BLaER1 treated with 17β-estradiol and CSF1 and Interleukin-3, amounts not matched to agents 10 nM and 100 nM (cell line): ENCODE data around the gene SART3.
"Not testable (repeated sequence)": the region's sequence is repeated elsewhere in the genome, so short reads cannot be mapped to it uniquely, and the experiment has no call there.

ENCODE experiments used
- H3K27ac ChIP-seq, 11 experiments: shearing (Covaris generic); formaldehyde crosslinking; 2 replicates each; pipeline ENCODE4 v1.8.1; 2022
- H3K27me3 ChIP-seq, 11 experiments: shearing (Covaris generic); formaldehyde crosslinking; 2 replicates each; pipeline ENCODE4 v1.8.1; 2022
- H3K36me3 ChIP-seq, 11 experiments: shearing (Covaris generic); formaldehyde crosslinking; 2 replicates each; pipeline ENCODE4 v1.8.1; 2022
- H3K4me1 ChIP-seq, 10 experiments: shearing (Covaris generic); formaldehyde crosslinking; 2 replicates each; pipeline ENCODE4 v1.8.1; 2022
- H3K4me2 ChIP-seq, 11 experiments: shearing (Covaris generic); formaldehyde crosslinking; 2 replicates each; pipeline ENCODE4 v1.8.1; 2022
- H3K4me3 ChIP-seq, 10 experiments: shearing (Covaris generic); formaldehyde crosslinking; 2 replicates each; pipeline ENCODE4 v1.8.1; 2022
- H3K9ac ChIP-seq, 11 experiments: shearing (Covaris generic); formaldehyde crosslinking; 2 replicates each; pipeline ENCODE4 v1.8.1; 2022
- H3K9me3 ChIP-seq, 11 experiments: shearing (Covaris generic); formaldehyde crosslinking; replicated peaks in 1 of 11; 2 replicates each; pipeline ENCODE4 v1.8.1; 2022
- H4K20me1 ChIP-seq, 11 experiments: shearing (Covaris generic); formaldehyde crosslinking; 2 replicates each; pipeline ENCODE4 v1.8.1; 2022
- Cebpa-rat ChIP-seq, 11 experiments: shearing (Covaris generic); IDR thresholded peaks; 2 replicates each; pipeline ENCODE4 v1.8.1; 2022

The SART3 gene

DNA sequence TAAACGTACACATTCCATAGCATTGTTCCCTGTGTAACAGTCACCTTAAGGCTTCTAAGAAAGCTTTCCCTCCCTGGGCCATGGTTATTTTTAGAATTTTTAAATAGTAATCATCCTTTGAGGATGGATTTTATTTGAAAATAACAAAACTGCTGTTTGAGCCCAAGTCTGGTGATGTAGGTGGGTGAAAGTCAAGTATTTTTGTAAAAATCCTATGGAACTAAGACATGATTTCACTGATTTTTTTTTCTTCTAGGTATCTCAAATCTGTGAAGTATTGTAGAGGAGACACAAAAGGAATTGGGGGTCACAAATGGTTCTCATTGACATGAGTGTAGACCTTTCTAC lies 2.8 kb upstream of the SART3 start:
- Histone ChIP-seq H3K27me3 (no peaks in the 10 kb centered on the region), H3K4me3 (peak overlapping the region in 9 of 10 experiments; percentile 75 to 97 (median 92); a peak in 10 of 20 replicates), H3K4me2 (peak overlapping the region; percentile 94 to 99 (median 98)), H3K4me1 (peaks cover 65 to 80% (median 75%) of the 10 kb centered on the region in 10 experiments), H3K27ac (peak overlapping the region in 4 of 11 experiments; percentile 19 to 95 (median 86); a peak in 5 of 22 replicates), H3K9ac (peak overlapping the region in 9 of 11 experiments; percentile 52 to 97 (median 91); a peak in 14 of 22 replicates), H4K20me1 (peaks cover 12 to 44% (median 18%) of the 10 kb centered on the region in 11 experiments; a peak in 19 of 22 replicates), H3K9me3 (no peaks in the 10 kb centered on the region), H3K36me3 (peaks cover 36 to 49% (median 44%) of the 10 kb centered on the region in 11 experiments; a peak in 21 of 22 replicates)
- no peak for TF ChIP-seq Cebpa-rat (IDR thresholded peaks at IDR 0.05)

DNA sequence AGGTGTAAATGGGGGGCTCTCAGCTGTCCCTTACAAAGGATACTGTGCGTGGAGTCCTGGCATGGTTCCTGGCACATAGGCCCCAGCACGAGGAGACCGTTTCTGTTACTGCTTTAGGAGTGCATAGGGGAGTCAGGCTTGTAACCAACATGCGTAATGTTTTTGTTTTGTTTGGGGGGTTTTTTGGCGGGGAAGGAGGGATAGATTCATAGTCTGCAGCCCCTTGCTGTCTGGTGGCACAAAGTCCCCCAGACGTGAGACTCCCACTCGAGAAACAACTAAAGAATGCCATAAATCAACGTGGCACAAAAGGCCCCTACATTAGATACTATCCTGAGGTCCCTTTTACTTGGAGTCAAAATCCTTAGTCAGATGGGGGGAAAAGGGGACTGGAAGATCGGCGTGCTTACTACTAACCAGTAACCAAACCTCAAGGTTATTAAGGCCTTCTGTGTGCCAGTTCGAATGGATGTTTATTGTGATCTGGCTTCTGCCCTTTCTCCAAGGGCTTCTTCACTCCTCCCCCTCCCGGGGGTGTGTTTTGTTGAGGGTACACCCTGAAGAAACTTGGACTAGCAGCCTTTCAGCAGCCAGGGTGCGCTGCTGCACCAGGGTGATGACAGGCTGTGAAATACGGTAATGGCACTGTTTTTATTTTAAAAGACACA lies 2.3 kb upstream of the SART3 start:
- no peaks in the 10 kb centered on the region for H3K27me3 ChIP-seq
- H4K20me1 ChIP-seq = peaks cover 17 to 46% (median 23%) of the 10 kb centered on the region in 11 experiments; a peak in 21 of 22 replicates
- no peak for TF ChIP-seq Cebpa-rat (IDR thresholded peaks at IDR 0.05)
- H3K4me1 ChIP-seq = peaks cover 65 to 80% (median 75%) of the 10 kb centered on the region in 10 experiments
- H3K4me3 ChIP-seq = peak overlapping the region; percentile 75 to 97 (median 92)
- H3K4me2 ChIP-seq = peak overlapping the region; percentile 94 to 99 (median 98)
- peak overlapping the region; percentile 73 to 97 (median 87) for H3K27ac ChIP-seq
- no peaks in the 10 kb centered on the region for H3K9me3 ChIP-seq
- peaks cover 36 to 49% (median 41%) of the 10 kb centered on the region in 11 experiments for H3K36me3 ChIP-seq
- peak overlapping the region; percentile 88 to 97 (median 94) for H3K9ac ChIP-seq

DNA sequence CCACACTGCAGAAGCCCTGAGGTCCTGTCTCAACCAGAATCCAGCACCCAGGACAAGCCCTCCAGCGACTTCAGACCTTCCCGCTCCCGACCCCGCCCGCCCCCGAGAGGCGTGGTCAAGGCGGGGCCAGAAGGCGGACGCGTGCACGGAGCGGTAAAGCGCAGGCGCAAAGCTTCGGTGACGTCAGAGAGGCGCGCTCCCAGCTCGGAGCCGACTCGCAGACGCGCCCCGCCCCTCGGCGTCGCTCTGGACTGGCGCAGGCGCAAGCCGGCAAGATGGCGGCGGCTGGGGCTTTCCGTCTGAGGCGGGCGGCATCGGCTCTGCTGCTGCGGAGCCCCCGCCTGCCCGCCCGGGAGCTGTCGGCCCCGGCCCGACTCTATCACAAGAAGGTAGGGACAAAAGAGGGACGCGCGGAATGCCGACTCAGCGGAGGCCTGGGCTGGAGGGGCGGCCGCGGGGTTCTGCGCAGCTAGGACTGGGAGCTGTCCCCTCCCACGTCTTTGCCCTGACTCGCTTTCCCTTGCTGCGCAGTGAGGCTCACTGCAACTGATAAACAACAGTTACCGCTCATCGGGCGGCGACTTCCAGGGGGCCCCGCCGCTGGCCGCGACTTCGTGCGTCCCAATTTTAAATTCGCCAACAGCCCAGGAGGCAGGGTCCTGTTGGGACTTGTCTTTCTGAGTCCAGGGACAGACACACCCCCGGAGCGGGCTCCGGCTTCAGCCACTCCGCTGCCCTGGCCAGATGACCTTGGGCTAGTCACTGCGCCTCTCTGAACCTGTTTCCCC lies 1.6 kb upstream of the SART3 start, which contains the start of gene ISCU:
Gene ISCU, plus strand, starts transcription at position 249 of the 788 bp plus-strand sequence. Its CDS starts 27 bp downstream, at position 276.
- Histone ChIP-seq H3K27me3 (no peaks in the 10 kb centered on the region), H3K9ac (peak within 1 kb of the TSS; percentile 90 to 97 (median 94)), H4K20me1 (peaks cover 24 to 49% (median 30%) of the 10 kb centered on the region in 11 experiments; a peak in 21 of 22 replicates), H3K9me3 (no peaks in the 10 kb centered on the region), H3K27ac (peak within 1 kb of the TSS; percentile 89 to 97 (median 95)), H3K4me1 (peaks cover 65 to 80% (median 75%) of the 10 kb centered on the region in 10 experiments), H3K36me3 (peaks cover 34 to 49% (median 41%) of the 10 kb centered on the region in 11 experiments), H3K4me2 (peak within 1 kb of the TSS; percentile 94 to 99 (median 98)), H3K4me3 (peak within 1 kb of the TSS; percentile 75 to 97 (median 92))
- no peak for TF ChIP-seq Cebpa-rat (IDR thresholded peaks at IDR 0.05)

DNA sequence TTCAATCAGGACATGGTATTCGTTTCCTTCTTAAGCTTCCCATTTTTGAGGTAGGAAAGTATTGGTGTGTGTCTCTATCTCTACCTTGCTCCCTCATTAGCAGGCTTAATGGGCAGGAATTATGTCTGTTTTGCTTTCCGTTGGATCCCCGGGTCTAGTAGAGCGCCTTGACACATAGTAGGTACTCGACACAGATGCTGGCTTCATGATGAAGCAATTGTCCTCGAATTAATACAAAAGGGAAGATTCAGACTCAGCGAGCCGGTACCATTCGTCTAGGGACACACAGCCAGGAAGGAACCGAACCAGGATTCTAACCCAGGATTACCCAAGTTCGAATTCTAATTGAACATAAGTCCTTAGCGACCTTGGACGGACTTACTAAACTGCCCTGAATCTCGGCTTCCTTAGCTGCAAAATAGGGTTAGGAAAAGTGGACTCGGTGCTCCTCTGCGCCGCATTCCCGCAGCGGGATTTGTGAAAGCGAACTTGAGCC lies 927 bp upstream of the SART3 start:
- Histone ChIP-seq H3K27me3 (no peaks in the 10 kb centered on the region), H3K27ac (peak overlapping the region; percentile 89 to 97 (median 95); a peak in 21 of 22 replicates), H3K9ac (peak overlapping the region; percentile 90 to 97 (median 94)), H3K36me3 (peaks cover 33 to 49% (median 44%) of the 10 kb centered on the region in 11 experiments), H3K4me2 (peak overlapping the region; percentile 80 to 97 (median 94)), H3K4me1 (peaks cover 65 to 78% (median 72%) of the 10 kb centered on the region in 10 experiments), H4K20me1 (peaks cover 30 to 49% (median 37%) of the 10 kb centered on the region in 11 experiments; a peak in 21 of 22 replicates), H3K4me3 (peak overlapping the region; percentile 75 to 97 (median 92)), H3K9me3 (no peaks in the 10 kb centered on the region)
- TF ChIP-seq Cebpa-rat (IDR thresholded peaks at IDR 0.05) = no peak

DNA sequence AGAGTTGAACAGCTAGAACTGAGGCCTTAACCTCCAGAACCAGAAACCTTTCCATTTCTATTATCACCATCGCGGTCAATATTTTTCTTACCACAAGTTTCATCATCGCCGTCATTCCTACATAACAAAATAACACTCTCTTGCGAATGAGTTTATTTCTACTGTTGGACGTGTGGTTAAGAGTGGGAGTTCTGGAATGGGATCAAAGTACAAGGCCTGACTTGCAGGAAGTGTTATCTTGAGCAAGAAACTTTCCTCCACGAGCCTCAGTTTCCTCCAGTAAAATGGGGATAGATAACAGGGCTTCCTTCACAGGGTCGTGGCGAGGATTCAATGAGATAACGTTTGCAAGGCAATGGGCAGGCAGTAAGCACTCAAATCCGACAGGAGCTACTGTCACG lies 652 bp downstream of the SART3 start:
- Histone ChIP-seq H3K4me1 (peaks cover 51 to 73% (median 62%) of the 10 kb centered on the region in 10 experiments), H3K27ac (peak overlapping the region; percentile 89 to 97 (median 95)), H3K4me2 (peak overlapping the region; percentile 81 to 99 (median 96)), H3K4me3 (peak overlapping the region; percentile 75 to 97 (median 92)), H4K20me1 (peaks cover 46 to 59% (median 52%) of the 10 kb centered on the region in 11 experiments; a peak in 21 of 22 replicates), H3K36me3 (peaks cover 23 to 56% (median 46%) of the 10 kb centered on the region in 11 experiments), H3K9ac (peak overlapping the region; percentile 90 to 97 (median 94)), H3K27me3 (no peaks in the 10 kb centered on the region), H3K9me3 (no peaks in the 10 kb centered on the region)
- peak in 3 of 11 experiments; percentile 10 to 68 (median 45); a peak in 4 of 22 replicates for TF ChIP-seq Cebpa-rat (IDR thresholded peaks at IDR 0.05)

DNA sequence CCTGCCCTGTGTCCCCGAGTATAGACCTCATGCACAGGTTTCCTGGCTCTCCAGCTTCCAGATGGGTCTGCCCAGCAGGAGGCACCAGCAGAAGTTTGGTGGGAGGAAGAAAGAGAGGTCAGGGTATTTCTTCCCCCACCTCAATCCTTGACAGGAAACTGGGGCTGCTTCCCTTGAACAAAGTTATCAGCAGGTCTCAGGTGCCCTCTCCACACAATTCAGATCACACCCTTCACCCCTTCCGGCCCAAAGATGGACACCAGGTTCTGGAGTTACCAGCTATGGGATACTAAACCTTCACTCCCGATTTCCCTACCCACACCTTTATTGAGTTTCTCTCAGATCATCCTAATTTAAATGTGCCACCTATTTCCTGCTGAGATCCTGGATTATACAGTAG lies 1.2 kb downstream of the SART3 start:
- Histone ChIP-seq H3K9ac (peak overlapping the region; percentile 90 to 97 (median 94)), H3K4me1 (peaks cover 45 to 68% (median 59%) of the 10 kb centered on the region in 10 experiments), H4K20me1 (peaks cover 51 to 65% (median 58%) of the 10 kb centered on the region in 11 experiments; a peak in 21 of 22 replicates), H3K4me2 (peak overlapping the region; percentile 81 to 99 (median 96)), H3K4me3 (peak overlapping the region; percentile 75 to 97 (median 92)), H3K27ac (peak overlapping the region in 10 of 11 experiments; percentile 89 to 97 (median 95); a peak in 21 of 22 replicates), H3K36me3 (peaks cover 17 to 55% (median 43%) of the 10 kb centered on the region in 11 experiments), H3K27me3 (no peaks in the 10 kb centered on the region), H3K9me3 (no peaks in the 10 kb centered on the region)
- no peak for TF ChIP-seq Cebpa-rat (IDR thresholded peaks at IDR 0.05)

DNA sequence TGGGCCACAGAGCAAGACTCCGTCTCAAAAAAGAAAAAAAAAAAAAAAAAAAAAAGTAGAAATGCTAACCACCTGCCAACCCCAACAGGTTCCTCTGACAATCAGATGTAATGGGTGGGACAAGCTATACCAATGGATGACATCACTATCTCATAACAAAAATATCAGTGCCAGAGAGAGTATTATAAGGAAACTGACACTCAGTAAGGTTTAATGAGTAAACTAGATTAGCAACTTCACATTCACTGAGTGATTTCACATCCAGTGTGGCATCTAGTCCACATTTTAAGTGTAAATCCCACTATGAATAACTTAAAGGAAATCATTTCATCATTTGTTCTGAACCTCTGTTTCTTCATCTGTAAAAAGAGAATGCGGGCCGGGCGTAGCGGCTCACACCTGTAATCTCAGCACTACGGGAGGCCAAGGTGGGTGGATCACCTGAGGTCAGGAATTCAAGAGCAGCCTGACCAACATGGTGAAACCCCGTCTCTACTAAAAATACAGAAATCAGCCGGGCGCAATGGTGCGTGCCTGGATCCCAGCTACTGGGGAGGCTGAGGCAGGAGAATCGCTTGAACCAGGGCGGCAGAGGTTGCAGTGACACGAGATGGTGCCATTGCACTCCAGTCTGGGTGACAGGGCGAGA lies 1.8 kb downstream of the SART3 start:
- Histone ChIP-seq H3K36me3 (peaks cover 11 to 53% (median 38%) of the 10 kb centered on the region in 11 experiments), H3K9ac (peak overlapping the region; percentile 90 to 97 (median 94); a peak in 19 of 22 replicates), H3K4me3 (peak overlapping the region; percentile 75 to 97 (median 92); a peak in 19 of 20 replicates), H3K27me3 (no peaks in the 10 kb centered on the region), H4K20me1 (peaks cover 53 to 71% (median 64%) of the 10 kb centered on the region in 11 experiments; a peak in 21 of 22 replicates), H3K9me3 (no peaks in the 10 kb centered on the region), H3K4me2 (peak overlapping the region; percentile 81 to 99 (median 96)), H3K27ac (peak overlapping the region in 8 of 11 experiments; percentile 89 to 96 (median 94); a peak in 12 of 22 replicates), H3K4me1 (peaks cover 39 to 62% (median 52%) of the 10 kb centered on the region in 10 experiments)
- no peak for TF ChIP-seq Cebpa-rat (IDR thresholded peaks at IDR 0.05)

DNA sequence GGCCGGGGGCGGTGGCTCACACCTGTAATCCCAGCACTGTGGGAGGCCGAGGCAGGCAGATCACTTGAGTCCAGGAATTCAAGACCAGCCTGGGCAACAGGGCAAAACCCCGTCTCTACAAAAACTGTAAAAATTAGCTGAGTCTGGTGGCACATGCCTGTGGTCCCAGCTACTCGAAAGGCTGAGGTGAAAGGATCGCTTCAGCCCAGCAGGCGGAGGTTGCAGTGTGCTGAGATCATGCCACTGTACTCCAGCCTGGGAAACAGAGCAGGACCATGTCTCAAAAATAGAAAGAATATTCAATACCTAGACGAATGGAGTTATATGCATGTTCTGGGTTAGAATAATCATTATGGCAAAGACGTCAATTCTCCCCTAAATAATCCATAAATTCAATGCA lies 5.6 kb downstream of the SART3 start:
- Histone ChIP-seq H3K9ac (0 out of 22 replicates have a peak overlapping the region, but pooled peaks of 1 of the 11 experiments have one; percentile 26), H3K4me1 (peaks cover 39 to 76% (median 49%) of the 10 kb centered on the region in 10 experiments), H4K20me1 (peaks cover 90 to 100% (median 99%) of the 10 kb centered on the region in 11 experiments), H3K36me3 (peaks cover 13 to 81% (median 47%) of the 10 kb centered on the region in 11 experiments; a peak in 21 of 22 replicates)
- not testable (repeated sequence) for H3K9me3 ChIP-seq, H3K27me3 ChIP-seq, H3K27ac ChIP-seq, H3K4me2 ChIP-seq, H3K4me3 ChIP-seq
